Non-pigmented ciliary epithelial cell (primary cell): ENCODE results near the gene CADM3.
A peak's percentile ranks its signal among the peaks of the same experiment; 100 is the strongest.

Experiments used
- DNase-seq: peaks from one replicate; pipeline ENCODE4 v3.0.0-alpha.2; 2010; ENCODE audit warnings: low read depth

CADM3 gene, protein sequence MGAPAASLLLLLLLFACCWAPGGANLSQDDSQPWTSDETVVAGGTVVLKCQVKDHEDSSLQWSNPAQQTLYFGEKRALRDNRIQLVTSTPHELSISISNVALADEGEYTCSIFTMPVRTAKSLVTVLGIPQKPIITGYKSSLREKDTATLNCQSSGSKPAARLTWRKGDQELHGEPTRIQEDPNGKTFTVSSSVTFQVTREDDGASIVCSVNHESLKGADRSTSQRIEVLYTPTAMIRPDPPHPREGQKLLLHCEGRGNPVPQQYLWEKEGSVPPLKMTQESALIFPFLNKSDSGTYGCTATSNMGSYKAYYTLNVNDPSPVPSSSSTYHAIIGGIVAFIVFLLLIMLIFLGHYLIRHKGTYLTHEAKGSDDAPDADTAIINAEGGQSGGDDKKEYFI

GRCh38 chr1:159171254-159171687 lies at the start of gene CADM3:
TSS of gene CADM3 (plus strand) at chr1:159171615. CDS start at chr1:159171766, 151 bp downstream.
- no peak for DNase-seq

DNA sequence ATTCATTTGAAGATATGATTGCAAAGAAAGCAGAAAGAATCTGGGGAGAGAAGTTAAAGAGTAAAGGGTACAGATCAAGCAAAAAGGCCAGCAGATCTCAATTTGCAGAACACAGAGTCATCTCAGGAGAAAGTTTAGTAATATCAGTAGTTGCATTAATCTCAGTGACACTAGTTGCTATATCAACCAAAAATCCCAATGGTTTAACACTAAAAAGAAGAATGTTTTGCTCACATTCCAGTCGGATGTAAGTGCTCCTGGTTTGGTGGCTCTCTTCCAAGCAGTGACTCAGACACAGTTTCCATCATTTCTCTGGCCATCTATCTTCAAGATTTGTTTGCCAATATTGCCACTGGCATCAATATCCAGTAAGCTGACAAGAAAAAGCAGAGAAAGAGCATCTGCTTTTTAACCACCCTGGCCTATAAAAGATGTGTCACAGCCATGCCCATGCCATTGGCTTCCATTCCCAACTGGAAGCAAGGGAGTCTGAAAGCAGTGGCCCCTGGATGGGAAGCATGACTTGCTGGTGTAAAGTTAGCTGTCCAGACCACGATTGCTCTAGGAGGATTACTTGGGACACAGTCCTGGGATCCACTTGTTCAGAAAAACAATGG lies 49.3 kb upstream of the CADM3 start:
- peak; percentile 23 for DNase-seq

GRCh38 chr1:159123587-159123986 lies 47.8 kb upstream of the CADM3 start:
- no peak for DNase-seq

DNA sequence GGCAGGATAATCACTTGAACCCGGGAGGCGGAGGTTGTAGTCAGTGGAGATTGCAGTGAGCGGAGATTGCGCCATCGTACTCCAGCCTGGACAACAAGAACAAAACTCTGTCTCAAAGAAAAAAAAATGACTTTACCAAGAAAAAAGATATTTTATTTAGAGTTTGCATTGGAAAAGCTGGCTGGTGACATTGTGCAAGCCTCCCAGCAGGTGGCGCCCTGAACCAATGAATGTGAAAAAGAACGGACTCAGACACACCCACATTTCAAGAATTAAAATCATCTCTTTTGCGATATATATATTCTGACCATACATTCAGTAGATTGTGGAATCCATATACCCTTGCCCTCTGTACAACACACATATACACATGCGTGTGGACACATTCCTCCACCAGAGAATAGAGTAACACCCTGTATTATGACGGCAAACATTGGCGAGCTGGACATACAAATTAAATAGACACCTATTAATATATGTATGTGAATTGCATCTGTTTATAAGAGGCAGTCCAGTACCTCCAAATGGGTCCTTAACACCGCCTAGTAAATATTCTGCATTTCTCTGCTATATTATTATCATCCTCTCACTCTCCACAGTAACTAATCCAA lies 39.0 kb upstream of the CADM3 start:
- DNase-seq = peak; percentile 27

DNA sequence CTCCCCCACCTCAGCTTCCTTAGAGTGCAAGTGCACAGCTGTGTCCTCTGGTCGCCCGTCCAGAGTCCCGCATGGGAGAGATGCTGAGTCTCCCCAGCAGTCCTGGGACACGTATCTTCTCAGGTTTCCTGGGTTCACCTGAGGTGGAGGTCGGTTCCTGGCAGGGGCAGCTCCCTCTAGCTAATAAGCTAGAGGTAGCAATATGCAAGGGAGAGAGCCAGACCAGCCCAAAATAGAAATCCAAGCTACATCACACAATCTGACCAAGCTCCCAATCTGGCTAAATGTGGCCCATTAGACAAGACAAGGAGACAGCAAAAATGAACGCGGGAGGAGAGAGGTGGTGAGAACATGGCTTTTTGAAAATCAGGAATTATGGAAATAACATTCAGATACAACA lies 30.9 kb upstream of the CADM3 start:
- no peak for DNase-seq

DNA sequence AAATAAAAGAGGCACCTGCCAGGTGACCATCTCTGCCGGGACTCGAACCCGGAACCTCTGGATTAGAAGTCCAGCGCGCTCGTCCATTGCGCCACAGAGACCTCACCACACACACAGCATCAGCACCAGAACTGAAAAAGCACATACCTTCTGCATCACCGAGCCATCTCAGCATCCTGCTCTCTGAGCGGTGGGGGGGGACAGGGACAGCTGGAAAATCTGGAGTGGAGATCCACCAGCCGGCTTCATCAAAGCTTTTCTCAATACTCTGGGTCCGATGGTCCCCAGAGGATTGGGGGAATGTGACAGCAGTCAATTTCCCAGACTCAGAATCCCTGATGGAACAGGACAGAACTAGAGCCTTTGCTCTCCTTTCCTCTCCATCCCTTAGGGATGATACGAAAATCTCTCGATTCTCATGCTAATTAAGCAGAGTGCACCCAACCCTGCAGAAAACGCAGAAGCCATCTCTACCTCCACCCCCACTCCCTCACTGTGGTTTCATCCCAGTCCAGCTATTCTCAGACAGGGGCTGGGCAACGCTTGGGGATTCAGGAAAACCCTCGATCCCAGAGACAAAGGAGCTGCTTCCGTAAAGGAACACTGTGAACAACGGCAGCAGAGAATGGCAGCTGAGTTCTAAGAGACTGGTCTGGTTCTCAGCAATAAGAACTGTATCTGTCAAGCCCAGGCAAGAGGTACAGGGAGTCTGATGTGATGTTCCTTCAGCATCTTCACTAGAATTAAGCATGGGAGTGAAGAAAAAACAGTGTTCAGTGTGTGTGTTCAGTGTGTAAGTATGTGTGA lies 29.6 kb upstream of the CADM3 start:
- DNase-seq = peak; percentile 35

GRCh38 chr1:159142391-159142663 lies 29.1 kb upstream of the CADM3 start:
- no peak for DNase-seq

GRCh38 chr1:159142726-159143510 lies 28.5 kb upstream of the CADM3 start:
- no peak for DNase-seq

DNA sequence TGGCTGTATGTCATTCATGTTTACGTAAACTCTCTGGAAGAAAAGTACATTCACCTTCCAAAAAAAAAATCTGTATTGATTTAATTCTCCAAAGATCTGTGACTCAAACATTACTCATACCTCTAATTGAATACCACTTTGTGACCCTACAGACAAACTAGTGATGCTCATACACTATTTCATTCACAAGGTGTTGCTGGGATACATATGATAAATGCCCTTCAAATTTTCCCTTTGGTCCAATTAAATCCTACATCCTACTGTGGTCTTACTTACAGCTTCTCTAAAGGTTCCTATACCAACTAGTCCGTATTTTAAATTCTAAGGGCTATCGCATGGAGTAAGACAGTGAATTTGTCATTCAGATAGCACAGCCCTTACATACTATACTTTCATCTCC lies 26.8 kb upstream of the CADM3 start:
- no peak for DNase-seq

DNA sequence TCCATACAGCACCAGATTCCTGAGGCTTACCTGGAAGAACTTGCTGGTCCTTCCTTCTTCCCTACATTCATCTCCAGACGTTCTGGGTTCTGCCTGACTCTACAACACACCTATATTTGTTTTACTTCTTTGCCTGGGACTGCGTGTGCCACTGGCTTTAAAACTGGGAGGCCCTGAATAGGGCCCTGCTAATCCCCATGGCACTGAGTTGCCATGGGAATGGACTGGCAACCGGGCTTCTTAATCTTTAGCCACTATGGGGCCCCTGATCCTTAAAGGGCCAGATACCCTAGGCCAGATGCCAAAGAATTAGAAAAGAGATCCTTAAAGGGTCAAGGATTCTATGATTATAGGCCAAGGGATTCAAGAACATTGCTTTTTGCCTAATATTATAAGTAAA lies 24.4 kb upstream of the CADM3 start:
- no peak for DNase-seq

GRCh38 chr1:159152031-159152430 lies 19.4 kb upstream of the CADM3 start:
- no peak for DNase-seq

- DNase-seq = peak; percentile 73
Observed at GRCh38 chr1:159161001-159161718, 10.3 kb upstream of the CADM3 start.

DNA sequence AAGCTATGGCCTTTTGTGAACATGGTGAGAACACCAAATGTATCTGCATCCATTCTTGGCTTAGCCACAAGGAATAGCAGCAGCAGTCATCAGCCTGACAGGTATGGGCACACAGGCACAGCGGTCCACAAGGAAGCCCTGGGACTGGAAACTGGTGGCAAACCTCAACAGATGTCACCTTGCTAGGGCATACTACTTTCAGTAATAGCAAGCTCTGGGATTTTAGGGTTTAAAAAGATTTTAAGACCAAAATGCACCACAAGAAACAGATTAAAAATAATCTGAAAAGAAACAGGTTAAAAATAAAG lies 9.7 kb upstream of the CADM3 start:
- DNase-seq = no peak

GRCh38 chr1:159162516-159163265 lies 8.7 kb upstream of the CADM3 start:
- no peak for DNase-seq

- DNase-seq = no peak
Observed at GRCh38 chr1:159163614-159164228, 7.7 kb upstream of the CADM3 start.

DNA sequence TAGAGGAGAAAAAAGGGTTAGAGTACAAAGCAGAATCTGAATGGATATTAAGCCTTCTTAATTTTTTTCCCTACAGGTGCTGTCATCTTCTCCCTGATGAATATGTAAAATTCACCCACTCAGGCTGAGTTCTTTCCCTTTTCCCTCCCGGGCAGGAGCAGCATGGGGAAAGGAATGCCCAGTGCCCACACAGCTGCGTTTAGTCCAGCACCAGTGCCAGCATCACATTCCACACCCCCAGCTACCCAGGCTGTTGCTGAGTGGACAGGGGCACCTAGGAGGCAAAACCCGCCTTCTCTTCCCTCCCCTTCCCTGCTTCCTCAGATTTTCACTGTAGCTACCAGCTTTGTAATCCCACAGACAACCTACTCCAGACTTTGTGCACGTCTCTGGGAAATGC lies 3.4 kb upstream of the CADM3 start:
- DNase-seq = no peak

DNA sequence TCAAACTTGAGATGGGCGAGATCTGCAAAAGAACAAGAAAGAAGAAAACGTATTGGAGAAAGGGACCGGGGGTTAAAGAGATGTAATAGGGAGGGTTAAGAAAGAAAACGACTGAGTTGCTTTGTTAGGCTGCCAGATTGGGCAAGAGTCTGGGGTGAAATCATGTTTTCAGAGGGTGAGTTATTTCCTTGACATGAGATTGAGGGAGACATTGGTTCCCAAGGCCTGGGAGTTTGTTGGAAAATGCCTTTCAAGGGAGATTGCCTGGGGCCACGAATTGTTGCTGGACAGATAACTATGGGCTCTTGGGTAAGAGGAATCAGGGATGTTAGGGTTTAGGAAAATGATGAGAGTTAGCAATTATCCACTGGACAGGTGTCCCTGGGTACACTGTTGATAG lies 776 bp upstream of the CADM3 start:
- no peak for DNase-seq

GRCh38 chr1:159171688-159172501 lies 480 bp downstream of the CADM3 start:
- DNase-seq = no peak

DNA sequence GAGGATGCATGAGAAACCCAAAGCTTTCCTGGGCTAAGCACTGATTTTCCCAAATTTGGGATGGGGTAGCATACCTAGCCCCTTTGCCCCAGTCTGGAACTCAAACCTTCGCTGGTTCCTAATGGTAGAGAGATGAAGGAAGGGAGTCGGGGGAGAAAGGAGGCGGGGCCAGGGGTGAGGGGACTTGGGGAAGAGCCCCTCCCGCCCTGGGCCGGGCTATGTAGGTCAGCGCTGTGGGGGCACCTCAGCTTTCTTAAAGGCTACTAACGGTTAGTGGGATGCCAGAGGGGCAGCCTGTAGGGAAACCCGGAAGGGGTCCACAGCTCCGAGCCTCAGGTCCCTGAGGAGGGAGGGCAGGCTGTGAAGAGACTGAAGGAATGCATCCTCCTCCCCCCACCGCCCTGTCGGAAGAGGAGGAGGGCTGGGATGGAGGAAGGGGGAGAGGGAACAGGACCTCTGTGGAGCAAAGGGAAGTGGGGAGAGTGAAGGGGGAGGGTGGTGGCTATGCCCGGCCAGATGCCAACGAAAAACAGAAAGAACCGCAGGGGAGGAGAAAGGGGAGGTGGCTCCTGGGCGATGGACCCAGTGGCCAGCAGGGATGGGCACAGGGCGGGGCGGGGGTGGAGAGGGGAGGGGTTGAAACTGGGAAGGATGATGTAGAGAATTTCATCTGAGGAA lies 1.3 kb downstream of the CADM3 start:
- DNase-seq = no peak
